GM15510 (cell line): ENCODE results near the gene ADAR.

Source experiments
- POLR2A ChIP-seq: IDR thresholded peaks from 3 replicates; pipeline ENCODE4 v1.6.1; 2011; ENCODE audit warnings: borderline replicate concordance; ENCODE audit not compliant: insufficient read length; ENCODE audit errors: extremely low read depth

Gene ADAR

DNA sequence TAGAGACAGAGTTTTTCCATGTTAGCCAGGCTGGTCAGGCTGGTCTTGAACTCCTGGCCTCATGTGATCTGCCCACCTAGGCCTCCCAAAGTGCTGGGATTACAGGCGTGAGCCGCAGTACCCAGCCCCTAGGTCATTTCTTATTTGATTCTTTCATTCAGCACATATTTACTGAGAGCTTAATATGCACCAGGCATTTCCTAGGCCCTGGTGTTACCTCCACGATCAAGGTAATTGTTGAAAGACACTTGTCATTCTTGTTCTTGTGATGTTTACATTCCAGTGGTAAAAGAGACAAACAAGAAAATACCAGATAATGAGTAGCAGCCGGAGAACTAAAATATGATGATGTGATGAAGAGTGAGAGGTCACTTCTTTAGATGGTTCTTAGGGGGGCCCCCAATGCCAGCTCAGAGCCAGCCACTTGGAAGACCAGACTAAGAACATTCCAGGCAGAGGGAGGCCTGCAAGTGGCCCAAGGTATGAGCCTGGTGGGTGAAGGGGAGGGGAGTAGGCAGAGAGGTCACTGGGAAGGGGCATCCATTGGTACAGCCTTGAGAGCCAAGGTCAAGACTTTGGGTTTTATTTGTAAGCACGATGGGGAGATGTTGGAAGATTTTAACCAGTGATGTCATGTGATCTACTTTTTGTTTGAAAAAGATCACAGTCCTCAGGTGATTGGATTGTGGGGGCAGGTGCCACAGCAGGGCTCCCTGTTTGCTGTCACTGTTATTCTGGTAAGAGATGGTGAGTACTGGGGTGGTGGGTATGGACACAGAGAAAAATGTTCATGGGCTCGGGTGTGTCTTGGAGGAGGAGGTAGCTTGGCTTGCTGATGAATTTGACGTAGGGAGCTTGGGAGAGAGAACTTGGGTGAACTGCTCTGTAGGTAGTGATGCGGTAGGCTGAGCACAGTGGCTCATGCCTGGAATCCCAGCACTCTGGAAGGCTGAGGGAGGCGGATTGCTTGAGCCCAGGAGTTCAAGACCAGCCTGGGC, 68.2 kb downstream of the ADAR start:
- TF ChIP-seq POLR2A: no peak

- TF ChIP-seq POLR2A: no peak
Measured at GRCh38 chr1:154536570-154536969, 71.4 kb downstream of the ADAR start.

- no peak for TF ChIP-seq POLR2A
Measured at GRCh38 chr1:154533952-154534844, 73.8 kb downstream of the ADAR start.
